Right forelimb (tissue), 1 donor: ENCODE data around the gene BTG4.

ENCODE experiments used
- DNase-seq: peaks from one replicate; pipeline ENCODE4 v3.0.0-alpha.2; 2018

Gene BTG4

GRCh38 chr11:111512296-111513239 lies at the start of gene BTG4:
TSS of gene BTG4 (minus strand) at chr11:111512386. CDS start at chr11:111498776, 13,610 bp downstream.
- DNase-seq = peak; percentile 49

- no peak for DNase-seq
Observed at GRCh38 chr11:111561791-111562325, 49.7 kb upstream of the BTG4 start.

- no peak for DNase-seq
Observed at GRCh38 chr11:111561306-111561705, 49.1 kb upstream of the BTG4 start.

- DNase-seq = no peak
Observed at GRCh38 chr11:111560800-111561199, 48.6 kb upstream of the BTG4 start.

GRCh38 chr11:111559800-111560464 lies 47.7 kb upstream of the BTG4 start:
- no peak for DNase-seq

- no peak for DNase-seq
Observed at GRCh38 chr11:111557425-111558111, 45.4 kb upstream of the BTG4 start.

GRCh38 chr11:111555255-111555654 lies 43.1 kb upstream of the BTG4 start:
- no peak for DNase-seq

- no peak for DNase-seq
Observed at GRCh38 chr11:111554532-111554931, 42.3 kb upstream of the BTG4 start.

GRCh38 chr11:111550258-111550657 lies 38.1 kb upstream of the BTG4 start:
- no peak for DNase-seq

- no peak for DNase-seq
Observed at GRCh38 chr11:111549869-111550203, 37.6 kb upstream of the BTG4 start.

GRCh38 chr11:111549196-111549868 lies 37.1 kb upstream of the BTG4 start:
- no peak for DNase-seq

GRCh38 chr11:111548525-111548924 lies 36.3 kb upstream of the BTG4 start:
- DNase-seq = no peak

- no peak for DNase-seq
Observed at GRCh38 chr11:111542606-111543275, 30.6 kb upstream of the BTG4 start.

- DNase-seq = peak; percentile 76
Observed at GRCh38 chr11:111541254-111542061, 29.3 kb upstream of the BTG4 start.

- no peak for DNase-seq
Observed at GRCh38 chr11:111540937-111541253, 28.7 kb upstream of the BTG4 start.

GRCh38 chr11:111540114-111540936 lies 28.1 kb upstream of the BTG4 start, which contains the start of gene LAYN:
TSS of gene LAYN (plus strand) at chr11:111540720. CDS start at chr11:111540844, 124 bp downstream.
- DNase-seq = peak; percentile 63

GRCh38 chr11:111539426-111540113 lies 27.4 kb upstream of the BTG4 start:
- no peak for DNase-seq

- no peak for DNase-seq
Observed at GRCh38 chr11:111538407-111539114, 26.4 kb upstream of the BTG4 start.

GRCh38 chr11:111537336-111537860 lies 25.2 kb upstream of the BTG4 start:
- no peak for DNase-seq
